ENCODE data around the gene APEH. TPM values are rescaled to one million over a fixed set of nuclear protein-coding genes. Genes with fewer than 3 reads are reported as not detected.

Gene APEH
- total RNA-seq, 1 donor from 2014 or later, result 150 TPM

- Mint-ChIP-seq H3K36me3 (ENCODE audit: low read depth) (no peaks in the 10 kb centered on the region), H3K9me3 (no peaks in the 10 kb centered on the region), H3K4me1 (peaks cover 6% of the 10 kb centered on the region), H3K27me3 (ENCODE audit: low read depth) (no peaks in the 10 kb centered on the region), H3K27ac (ENCODE audit: unreplicated experiment) (no peak overlapping the region), H3K4me3 (no peak overlapping the region)
- no peak for DNase-seq (ENCODE audit: low read depth, low spot score)
- TF ChIP-seq CTCF (conservative IDR thresholded peaks at IDR 0.05), result no peak
Measured at GRCh38 chr3:49653621-49654020, 20.5 kb upstream of the APEH start.

GRCh38 chr3:49654176-49654825 is 19.9 kb upstream of the APEH start:
- Mint-ChIP-seq H3K9me3 (no peaks in the 10 kb centered on the region), H3K27ac (ENCODE audit: unreplicated experiment) (no peak overlapping the region), H3K4me3 (no peak overlapping the region), H3K36me3 (ENCODE audit: low read depth) (no peaks in the 10 kb centered on the region), H3K4me1 (peaks cover 6% of the 10 kb centered on the region), H3K27me3 (ENCODE audit: low read depth) (no peaks in the 10 kb centered on the region)
- no peak for TF ChIP-seq CTCF (conservative IDR thresholded peaks at IDR 0.05)
- DNase-seq (ENCODE audit: low read depth, low spot score), result no peak

- Mint-ChIP-seq H3K9me3 (no peaks in the 10 kb centered on the region), H3K27me3 (ENCODE audit: low read depth) (no peaks in the 10 kb centered on the region), H3K4me1 (peaks cover 5% of the 10 kb centered on the region), H3K36me3 (ENCODE audit: low read depth) (no peaks in the 10 kb centered on the region), H3K4me3 (no peak overlapping the region), H3K27ac (ENCODE audit: unreplicated experiment) (no peak overlapping the region)
- no peak for TF ChIP-seq CTCF (conservative IDR thresholded peaks at IDR 0.05)
- no peak for DNase-seq (ENCODE audit: low read depth, low spot score)
Measured at GRCh38 chr3:49654955-49655556, 19.1 kb upstream of the APEH start.

- Mint-ChIP-seq H3K9me3 (no peaks in the 10 kb centered on the region), H3K27ac (ENCODE audit: unreplicated experiment) (no peak overlapping the region), H3K27me3 (ENCODE audit: low read depth) (no peaks in the 10 kb centered on the region), H3K4me1 (no peaks in the 10 kb centered on the region), H3K36me3 (ENCODE audit: low read depth) (no peaks in the 10 kb centered on the region), H3K4me3 (no peak overlapping the region)
- TF ChIP-seq CTCF (conservative IDR thresholded peaks at IDR 0.05), result no peak
- no peak for DNase-seq (ENCODE audit: low read depth, low spot score)
Measured at GRCh38 chr3:49655731-49656285, 18.3 kb upstream of the APEH start.

GRCh38 chr3:49656541-49657112 is 17.5 kb upstream of the APEH start:
- Mint-ChIP-seq H3K9me3 (no peaks in the 10 kb centered on the region), H3K4me1 (no peaks in the 10 kb centered on the region), H3K4me3 (no peak overlapping the region), H3K27me3 (ENCODE audit: low read depth) (no peaks in the 10 kb centered on the region), H3K36me3 (ENCODE audit: low read depth) (no peaks in the 10 kb centered on the region), H3K27ac (ENCODE audit: unreplicated experiment) (peak overlapping the region; percentile 43)
- DNase-seq (ENCODE audit: low read depth, low spot score), result no peak
- TF ChIP-seq CTCF (conservative IDR thresholded peaks at IDR 0.05), result no peak

Data from neural crest cell (in vitro differentiated cells).